ENCODE data around the gene PHGDH. TPM values are rescaled to one million over a fixed set of nuclear protein-coding genes. Genes with fewer than 3 reads are reported as not detected.

Gene PHGDH
- total and polyA plus RNA-seq, 9 of the 15 experiments (the other 6 are each of a cell fraction or from before 2014, with no cell fraction given), result 6.7 to 84.2 (median 36.2) TPM

DNA sequence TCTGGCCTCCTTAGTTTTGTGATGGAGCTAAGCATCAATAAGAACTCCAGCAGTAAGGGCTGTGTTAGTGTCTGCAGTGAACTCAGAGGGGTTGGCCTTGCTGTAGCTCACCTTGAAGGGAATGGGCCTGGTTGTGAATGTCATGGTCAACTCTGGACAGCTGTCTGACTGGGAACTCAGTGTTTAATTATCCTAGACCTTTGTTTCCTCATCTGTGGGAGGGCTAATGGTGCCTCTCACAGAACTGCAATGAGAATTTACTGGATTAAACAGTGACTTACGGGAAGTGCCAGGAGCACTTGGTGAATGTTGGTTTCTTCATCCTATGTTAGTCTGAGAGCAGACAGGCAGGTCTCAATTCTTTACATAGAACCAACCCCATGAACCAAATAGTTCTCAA is 33.3 kb downstream of the PHGDH start:
- no peak for DNase-seq (ENCODE audit: extremely low read depth in 1 of 4, low spot score in 3 of 4)
- H4K20me1 ChIP-seq (replicated peaks; ENCODE audit: control insufficient read depth, insufficient read depth, low read length), result peaks cover 14% of the 10 kb centered on the region
- H3K9me3 ChIP-seq (replicated peaks; ENCODE audit: control insufficient read depth, insufficient read depth, low read depth, low read length), result no peaks in the 10 kb centered on the region
- no peak for ATAC-seq
- no peaks in the 10 kb centered on the region; the same call in 2 of the 3 replicates for H3K36me3 ChIP-seq (ENCODE audit: control insufficient read depth, insufficient read depth, low read length)
- no peak for FAIRE-seq
- H2AFZ ChIP-seq (ENCODE audit: low read depth, low read length), result no peak overlapping the region
- WGBS (ENCODE audit: insufficient coverage, low coverage, missing lambda C conversion rate), result 40% methylated on average over 1 of the region's 1 CpG
- in situ Hi-C loops (cut with MboI), result no loop called here
- no peak overlapping the region for H3K4me2 ChIP-seq (ENCODE audit: insufficient read depth, low read length)
- H3K27me3 ChIP-seq (ENCODE audit: control insufficient read depth in 2 of 2, insufficient read depth in 2 of 2, low read length in 2 of 2), result peaks cover 21 to 26% of the 10 kb centered on the region in 2 experiments; a peak in 4 of 5 replicates
- CTCF ChIA-PET (ENCODE audit: low intra/inter-chr PET ratio), result interaction anchor here (1.3 kb wide), 1 partner anchor 64 kb away, joined by 3 read pairs; no protein-coding TSS in a partner anchor
- no peaks in the 10 kb centered on the region; a peak in 1 of 5 replicates for H3K4me1 ChIP-seq (replicated peaks in 1 of 2; ENCODE audit: control insufficient read depth in 2 of 2, insufficient read depth in 2 of 2, low read length in 2 of 2)
- no peak overlapping the region for H3K27ac ChIP-seq (ENCODE audit: extremely low read depth, low read depth, low read length)
- POLR2A ChIA-PET, result interaction anchor here (1.2 kb wide), 1 partner anchor 17 kb away, joined by 3 read pairs; no protein-coding TSS in a partner anchor
- no peaks in the 10 kb centered on the region for H3K79me2 ChIP-seq (ENCODE audit: control insufficient read depth, insufficient read depth, low read length)
- no TSS peak for BruUV-seq (replicated peaks)
- intact Hi-C loops (cut with micrococcal nuclease), result loop anchor here (5.0 to 10.0 kb wide), 2 partner anchors 52 to 130 kb away; no protein-coding TSS in a partner anchor
- no peak overlapping the region for H3K9ac ChIP-seq (ENCODE audit: insufficient read depth in 1 of 2, low read depth in 2 of 2, low read length in 2 of 2)
- H3K4me3 ChIP-seq, result no peak overlapping the region
- no peaks in the 10 kb centered on the region for H3K9me1 ChIP-seq (ENCODE audit: control insufficient read depth, insufficient read depth, low read length)
- TF ChIP-seq HES1 (IDR thresholded peaks at IDR 0.05; ENCODE audit: low read depth) (no peak), CBX3 (IDR thresholded peaks at IDR 0.05; ENCODE audit: borderline replicate concordance in 1 of 2, low read length in 2 of 2) (no peak), HMG20A (CRISPR knock-in tag; conservative IDR thresholded peaks at IDR 0.05) (no peak), ZNF280A (IDR thresholded peaks at IDR 0.05; ENCODE audit: low read depth, partially characterized antibody) (no peak), REST (IDR thresholded peaks at IDR 0.05; ENCODE audit: borderline replicate concordance) (no peak), REST (CRISPR knock-in tag; IDR thresholded peaks at IDR 0.05; ENCODE audit: low read depth) (no peak), ELK3 (CRISPR knock-in tag; IDR thresholded peaks at IDR 0.05) (no peak), EHMT2 (IDR thresholded peaks at IDR 0.05) (no peak), FUS (optimal IDR thresholded peaks at IDR 0.05; ENCODE audit: low read depth, low read length) (no peak)
- TF ChIP-seq, protein P1, sequence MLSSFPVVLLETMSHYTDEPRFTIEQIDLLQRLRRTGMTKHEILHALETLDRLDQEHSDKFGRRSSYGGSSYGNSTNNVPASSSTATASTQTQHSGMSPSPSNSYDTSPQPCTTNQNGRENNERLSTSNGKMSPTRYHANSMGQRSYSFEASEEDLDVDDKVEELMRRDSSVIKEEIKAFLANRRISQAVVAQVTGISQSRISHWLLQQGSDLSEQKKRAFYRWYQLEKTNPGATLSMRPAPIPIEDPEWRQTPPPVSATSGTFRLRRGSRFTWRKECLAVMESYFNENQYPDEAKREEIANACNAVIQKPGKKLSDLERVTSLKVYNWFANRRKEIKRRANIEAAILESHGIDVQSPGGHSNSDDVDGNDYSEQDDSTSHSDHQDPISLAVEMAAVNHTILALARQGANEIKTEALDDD (IDR thresholded peaks at IDR 0.05), result no peak

All from K562 (cell line).